Stimulated activated CD8-positive, alpha-beta memory T cell treated with anti-CD3 and anti-CD28 coated beads, Interleukin-2, amount 100 ng/mL, for 48 hours (primary cell): ENCODE measurements around the gene RALY.
"Not testable (repeated sequence)": the region's sequence is repeated elsewhere in the genome, so short reads cannot be mapped to it uniquely, and the experiment has no call there.

Experiments used
- DNase-seq, 2 donors: peaks; one replicate each; pipeline ENCODE4 v3.0.0-alpha.2; 2020; ENCODE audit warnings: low read depth in 2 of 2

Gene RALY

DNA sequence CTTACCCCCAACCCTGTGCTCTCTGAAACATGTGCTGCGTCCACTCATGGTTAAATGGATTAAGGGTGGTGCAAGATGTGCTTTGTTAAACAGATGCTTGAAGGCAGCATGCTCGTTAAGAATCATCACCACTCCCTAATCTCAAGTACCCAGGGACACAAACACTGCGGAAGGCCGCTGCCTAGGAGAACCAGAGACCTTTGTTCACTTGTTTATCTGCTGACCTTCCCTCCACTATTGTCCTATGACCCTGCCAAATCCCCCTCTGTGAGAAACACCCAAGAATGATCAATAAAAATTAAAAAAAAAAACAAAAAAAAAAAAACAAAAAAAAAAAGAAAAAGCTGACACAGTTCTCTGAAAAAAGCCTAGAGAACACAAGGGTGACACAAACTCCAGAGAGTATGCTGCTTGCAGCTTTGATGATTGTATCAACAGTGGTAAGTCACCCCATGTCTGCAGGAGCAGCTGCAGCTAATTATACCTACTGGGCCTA lies 139.7 kb downstream of the RALY start:
- not testable (repeated sequence) for DNase-seq
